C1 segment of cervical spinal cord (tissue), 14 donors: ENCODE measurements around the gene SOX4.

Source experiments
- DNase-seq, 14 donors: peaks; one replicate each; lab custom pipeline; 2025; lab: John Stamatoyannopoulos, UW

Gene SOX4

DNA sequence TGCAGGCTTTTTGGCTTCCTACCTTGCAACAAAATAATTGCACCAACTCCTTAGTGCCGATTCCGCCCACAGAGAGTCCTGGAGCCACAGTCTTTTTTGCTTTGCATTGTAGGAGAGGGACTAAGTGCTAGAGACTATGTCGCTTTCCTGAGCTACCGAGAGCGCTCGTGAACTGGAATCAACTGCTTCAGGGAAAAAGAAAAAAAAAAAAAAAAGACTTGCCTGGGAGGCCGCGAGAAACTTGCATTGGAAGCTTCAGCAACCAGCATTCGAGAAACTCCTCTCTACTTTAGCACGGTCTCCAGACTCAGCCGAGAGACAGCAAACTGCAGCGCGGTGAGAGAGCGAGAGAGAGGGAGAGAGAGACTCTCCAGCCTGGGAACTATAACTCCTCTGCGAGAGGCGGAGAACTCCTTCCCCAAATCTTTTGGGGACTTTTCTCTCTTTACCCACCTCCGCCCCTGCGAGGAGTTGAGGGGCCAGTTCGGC, 420 bp downstream of the SOX4 start:
- peak in 6 of 14 donors; percentile 36 to 66 (median 50) for DNase-seq

DNA sequence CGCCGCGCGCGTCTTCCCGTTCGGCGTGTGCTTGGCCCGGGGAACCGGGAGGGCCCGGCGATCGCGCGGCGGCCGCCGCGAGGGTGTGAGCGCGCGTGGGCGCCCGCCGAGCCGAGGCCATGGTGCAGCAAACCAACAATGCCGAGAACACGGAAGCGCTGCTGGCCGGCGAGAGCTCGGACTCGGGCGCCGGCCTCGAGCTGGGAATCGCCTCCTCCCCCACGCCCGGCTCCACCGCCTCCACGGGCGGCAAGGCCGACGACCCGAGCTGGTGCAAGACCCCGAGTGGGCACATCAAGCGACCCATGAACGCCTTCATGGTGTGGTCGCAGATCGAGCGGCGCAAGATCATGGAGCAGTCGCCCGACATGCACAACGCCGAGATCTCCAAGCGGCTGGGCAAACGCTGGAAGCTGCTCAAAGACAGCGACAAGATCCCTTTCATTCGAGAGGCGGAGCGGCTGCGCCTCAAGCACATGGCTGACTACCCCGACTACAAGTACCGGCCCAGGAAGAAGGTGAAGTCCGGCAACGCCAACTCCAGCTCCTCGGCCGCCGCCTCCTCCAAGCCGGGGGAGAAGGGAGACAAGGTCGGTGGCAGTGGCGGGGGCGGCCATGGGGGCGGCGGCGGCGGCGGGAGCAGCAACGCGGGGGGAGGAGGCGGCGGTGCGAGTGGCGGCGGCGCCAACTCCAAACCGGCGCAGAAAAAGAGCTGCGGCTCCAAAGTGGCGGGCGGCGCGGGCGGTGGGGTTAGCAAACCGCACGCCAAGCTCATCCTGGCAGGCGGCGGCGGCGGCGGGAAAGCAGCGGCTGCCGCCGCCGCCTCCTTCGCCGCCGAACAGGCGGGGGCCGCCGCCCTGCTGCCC, 1.1 kb downstream of the SOX4 start:
- DNase-seq = peak in 13 of 14 donors; percentile 31 to 83 (median 56)

DNA sequence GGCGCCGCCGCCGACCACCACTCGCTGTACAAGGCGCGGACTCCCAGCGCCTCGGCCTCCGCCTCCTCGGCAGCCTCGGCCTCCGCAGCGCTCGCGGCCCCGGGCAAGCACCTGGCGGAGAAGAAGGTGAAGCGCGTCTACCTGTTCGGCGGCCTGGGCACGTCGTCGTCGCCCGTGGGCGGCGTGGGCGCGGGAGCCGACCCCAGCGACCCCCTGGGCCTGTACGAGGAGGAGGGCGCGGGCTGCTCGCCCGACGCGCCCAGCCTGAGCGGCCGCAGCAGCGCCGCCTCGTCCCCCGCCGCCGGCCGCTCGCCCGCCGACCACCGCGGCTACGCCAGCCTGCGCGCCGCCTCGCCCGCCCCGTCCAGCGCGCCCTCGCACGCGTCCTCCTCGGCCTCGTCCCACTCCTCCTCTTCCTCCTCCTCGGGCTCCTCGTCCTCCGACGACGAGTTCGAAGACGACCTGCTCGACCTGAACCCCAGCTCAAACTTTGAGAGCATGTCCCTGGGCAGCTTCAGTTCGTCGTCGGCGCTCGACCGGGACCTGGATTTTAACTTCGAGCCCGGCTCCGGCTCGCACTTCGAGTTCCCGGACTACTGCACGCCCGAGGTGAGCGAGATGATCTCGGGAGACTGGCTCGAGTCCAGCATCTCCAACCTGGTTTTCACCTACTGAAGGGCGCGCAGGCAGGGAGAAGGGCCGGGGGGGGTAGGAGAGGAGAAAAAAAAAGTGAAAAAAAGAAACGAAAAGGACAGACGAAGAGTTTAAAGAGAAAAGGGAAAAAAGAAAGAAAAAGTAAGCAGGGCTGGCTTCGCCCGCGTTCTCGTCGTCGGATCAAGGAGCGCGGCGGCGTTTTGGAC, 2.0 kb downstream of the SOX4 start:
- DNase-seq = peak in 6 of 14 donors; percentile 9 to 36 (median 22)

DNA sequence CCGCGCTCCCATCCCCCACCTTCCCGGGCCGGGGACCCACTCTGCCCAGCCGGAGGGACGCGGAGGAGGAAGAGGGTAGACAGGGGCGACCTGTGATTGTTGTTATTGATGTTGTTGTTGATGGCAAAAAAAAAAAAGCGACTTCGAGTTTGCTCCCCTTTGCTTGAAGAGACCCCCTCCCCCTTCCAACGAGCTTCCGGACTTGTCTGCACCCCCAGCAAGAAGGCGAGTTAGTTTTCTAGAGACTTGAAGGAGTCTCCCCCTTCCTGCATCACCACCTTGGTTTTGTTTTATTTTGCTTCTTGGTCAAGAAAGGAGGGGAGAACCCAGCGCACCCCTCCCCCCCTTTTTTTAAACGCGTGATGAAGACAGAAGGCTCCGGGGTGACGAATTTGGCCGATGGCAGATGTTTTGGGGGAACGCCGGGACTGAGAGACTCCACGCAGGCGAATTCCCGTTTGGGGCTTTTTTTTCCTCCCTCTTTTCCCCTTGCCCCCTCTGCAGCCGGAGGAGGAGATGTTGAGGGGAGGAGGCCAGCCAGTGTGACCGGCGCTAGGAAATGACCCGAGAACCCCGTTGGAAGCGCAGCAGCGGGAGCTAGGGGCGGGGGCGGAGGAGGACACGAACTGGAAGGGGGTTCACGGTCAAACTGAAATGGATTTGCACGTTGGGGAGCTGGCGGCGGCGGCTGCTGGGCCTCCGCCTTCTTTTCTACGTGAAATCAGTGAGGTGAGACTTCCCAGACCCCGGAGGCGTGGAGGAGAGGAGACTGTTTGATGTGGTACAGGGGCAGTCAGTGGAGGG, 2.8 kb downstream of the SOX4 start:
- peak in 10 of 14 donors; percentile 9 to 57 (median 38) for DNase-seq

DNA sequence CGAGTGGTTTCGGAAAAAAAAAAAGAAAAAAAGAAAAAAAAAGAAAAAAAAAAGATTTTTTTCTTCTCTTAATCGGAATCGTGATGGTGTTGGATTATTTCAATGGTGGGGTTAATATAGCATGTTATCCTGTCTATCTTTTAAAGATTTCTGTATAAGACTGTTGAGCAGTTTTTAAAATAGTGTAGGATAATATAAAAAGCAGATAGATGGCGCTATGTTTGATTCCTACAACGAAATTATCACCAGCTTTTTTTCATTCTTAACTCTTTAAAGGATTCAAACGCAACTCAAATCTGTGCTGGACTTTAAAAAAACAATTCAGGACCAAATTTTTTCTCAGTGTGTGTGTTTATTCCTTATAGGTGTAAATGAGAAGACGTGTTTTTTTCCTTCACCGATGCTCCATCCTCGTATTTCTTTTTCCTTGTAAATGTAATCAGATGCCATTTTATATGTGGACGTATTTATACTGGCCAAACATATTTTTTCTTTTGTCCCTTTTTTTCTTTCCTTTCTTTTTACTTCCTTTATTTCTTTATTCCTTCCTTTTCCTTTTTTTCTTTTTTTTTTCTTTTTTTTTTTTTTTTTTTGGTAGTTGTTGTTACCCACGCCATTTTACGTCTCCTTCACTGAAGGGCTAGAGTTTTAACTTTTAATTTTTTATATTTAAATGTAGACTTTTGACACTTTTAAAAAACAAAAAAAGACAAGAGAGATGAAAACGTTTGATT, 3.6 kb downstream of the SOX4 start:
- peak in 1 of 14 donors; percentile 55 for DNase-seq

DNA sequence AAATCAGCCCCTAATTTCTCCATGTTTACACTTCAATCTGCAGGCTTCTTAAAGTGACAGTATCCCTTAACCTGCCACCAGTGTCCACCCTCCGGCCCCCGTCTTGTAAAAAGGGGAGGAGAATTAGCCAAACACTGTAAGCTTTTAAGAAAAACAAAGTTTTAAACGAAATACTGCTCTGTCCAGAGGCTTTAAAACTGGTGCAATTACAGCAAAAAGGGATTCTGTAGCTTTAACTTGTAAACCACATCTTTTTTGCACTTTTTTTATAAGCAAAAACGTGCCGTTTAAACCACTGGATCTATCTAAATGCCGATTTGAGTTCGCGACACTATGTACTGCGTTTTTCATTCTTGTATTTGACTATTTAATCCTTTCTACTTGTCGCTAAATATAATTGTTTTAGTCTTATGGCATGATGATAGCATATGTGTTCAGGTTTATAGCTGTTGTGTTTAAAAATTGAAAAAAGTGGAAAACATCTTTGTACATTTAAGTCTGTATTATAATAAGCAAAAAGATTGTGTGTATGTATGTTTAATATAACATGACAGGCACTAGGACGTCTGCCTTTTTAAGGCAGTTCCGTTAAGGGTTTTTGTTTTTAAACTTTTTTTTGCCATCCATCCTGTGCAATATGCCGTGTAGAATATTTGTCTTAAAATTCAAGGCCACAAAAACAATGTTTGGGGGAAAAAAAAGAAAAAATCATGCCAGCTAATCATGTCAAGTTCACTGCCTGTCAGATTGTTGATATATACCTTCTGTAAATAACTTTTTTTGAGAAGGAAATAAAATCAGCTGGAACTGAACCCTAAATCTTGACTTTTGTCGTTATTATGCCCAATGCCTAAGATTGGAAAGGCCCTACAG, 4.5 kb downstream of the SOX4 start:
- DNase-seq = peak in 1 of 14 donors; percentile 31

DNA sequence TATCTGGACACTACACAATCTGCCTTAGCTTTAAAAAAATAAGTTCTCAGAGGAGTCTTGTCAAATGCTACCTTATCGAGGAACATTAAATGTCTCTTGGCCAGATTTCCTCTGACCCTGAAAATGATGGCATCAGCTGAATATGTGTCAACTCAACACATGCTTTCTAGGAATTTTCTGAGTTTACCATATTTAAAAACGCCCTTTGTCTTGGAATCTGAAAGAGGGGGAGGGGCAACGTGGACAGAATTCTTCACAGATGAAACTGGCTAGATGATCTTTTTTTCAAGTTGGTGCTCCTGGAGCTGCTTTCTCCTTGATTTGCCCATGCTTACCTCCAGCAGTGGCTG, 5.1 kb downstream of the SOX4 start:
- peak in 1 of 14 donors; percentile 15 for DNase-seq

DNA sequence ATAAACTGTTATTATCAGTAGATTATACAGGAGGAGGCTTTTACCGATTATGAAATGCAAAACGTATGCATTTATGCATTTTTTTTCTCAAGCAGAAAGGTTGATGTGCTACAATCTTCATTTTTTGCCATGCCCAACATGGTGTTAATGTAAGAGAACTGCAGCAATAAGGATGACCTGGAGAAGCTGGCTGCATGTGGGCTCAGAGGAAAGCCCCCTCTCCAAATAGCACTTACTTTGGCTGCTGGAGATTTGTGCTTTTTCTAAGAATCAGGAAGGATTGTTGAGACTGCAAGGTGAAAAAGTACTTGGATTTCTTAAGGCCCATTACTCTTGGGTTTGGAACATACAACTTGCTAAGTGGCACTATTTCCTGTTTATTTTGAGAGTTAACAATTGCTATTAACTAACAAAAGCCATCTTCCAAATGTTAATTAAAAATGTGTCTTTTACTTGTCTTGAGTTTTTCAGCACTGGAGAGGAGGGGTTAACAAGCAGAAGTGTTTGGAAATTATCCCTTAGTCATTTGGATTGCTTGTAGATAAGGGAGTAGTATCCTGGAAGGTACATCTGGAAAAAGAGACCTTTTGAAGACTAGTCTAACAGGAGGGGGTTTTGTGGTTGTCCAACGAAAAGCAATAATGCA, 5.6 kb downstream of the SOX4 start:
- DNase-seq = no peak

DNA sequence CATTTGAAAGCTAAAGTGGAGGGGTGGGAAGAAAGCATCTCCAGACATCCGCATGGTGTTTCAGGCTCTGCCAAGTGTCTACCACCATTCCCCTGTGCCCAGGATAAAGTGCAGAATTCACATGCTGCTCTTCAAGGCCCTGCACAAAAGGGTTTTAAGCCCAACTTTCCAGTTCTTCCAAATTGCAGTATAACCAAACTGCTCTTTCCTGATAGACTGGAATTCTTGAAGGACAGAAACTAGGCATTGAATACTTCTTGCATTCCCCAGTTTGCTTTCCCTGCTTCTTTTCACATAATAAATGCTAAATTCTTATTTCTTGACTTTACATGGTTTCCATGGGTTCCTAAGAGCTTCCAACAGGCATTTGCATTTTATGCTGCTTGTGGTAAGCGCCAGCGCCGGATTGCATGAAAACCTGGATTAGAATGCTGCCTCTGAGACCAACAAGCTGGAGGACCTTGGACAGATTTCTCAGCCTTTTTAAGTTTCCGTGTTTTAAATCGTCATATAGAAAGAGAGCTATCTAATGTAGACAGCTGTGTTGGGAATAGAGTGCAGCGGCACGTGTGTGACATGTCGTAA, 7.9 kb downstream of the SOX4 start:
- DNase-seq = no peak

DNA sequence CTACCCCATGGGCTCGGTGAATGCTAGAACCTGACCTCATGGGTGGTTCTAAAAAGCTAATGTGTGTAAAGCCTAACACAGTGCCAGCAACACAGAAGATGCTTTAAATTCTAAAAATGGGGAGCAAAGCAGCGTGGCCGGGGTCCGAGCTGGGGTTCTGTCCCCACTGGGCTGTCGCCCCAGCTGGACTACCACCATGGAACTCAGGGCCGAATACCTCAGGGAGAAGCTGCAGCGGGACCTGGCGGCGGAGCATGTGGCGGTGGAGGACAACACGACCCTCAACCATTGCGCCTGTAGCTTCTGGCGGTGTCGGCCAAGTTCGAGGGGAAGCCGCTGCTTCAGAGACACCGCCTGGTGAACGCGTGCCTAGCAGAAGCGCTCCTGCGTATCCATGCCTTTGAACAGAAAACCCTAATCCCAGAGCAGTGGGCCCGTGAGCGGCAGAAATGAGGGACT, 8.4 kb downstream of the SOX4 start:
- DNase-seq = no peak

DNA sequence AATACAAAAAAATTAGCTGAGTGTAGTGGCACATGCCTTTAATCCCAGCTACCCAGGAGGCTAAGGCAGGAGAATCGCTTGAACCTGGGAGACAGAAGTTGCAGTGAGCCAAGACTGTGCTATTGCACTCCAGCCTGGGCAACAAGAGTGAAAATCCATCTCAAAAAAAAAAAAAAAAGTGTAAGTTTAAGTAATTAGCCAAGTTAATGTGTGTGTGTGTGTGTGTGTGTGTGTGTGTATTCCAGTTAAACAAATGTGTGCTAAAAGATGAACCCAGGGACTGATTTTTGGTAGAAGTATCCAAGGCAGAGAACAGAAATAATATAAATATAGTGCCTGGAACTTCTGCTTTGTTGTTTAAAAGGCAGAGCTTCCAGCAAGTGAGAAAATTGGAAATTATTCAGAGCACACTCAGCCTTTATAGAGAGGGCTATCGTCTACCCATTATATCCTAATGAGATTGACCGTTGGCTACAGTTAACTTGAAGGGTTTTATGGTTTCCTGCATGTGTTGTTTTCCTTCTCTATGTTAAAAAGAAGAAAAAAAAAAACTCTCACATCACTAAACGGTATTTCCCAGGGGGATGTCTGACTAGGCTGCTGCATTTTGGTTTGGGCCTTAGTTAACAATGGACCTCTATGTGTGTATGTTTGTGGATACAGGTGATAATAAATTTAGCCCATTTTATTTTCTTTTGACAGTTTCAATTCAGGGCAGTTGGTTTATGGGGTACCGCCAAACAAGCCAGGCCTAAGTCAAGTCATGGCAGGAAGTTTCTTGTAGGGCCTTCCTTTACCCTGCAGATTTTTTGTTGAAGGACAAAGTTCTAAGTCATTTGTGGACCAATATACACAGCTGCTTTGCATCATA, 9.8 kb downstream of the SOX4 start:
- no peak for DNase-seq

DNA sequence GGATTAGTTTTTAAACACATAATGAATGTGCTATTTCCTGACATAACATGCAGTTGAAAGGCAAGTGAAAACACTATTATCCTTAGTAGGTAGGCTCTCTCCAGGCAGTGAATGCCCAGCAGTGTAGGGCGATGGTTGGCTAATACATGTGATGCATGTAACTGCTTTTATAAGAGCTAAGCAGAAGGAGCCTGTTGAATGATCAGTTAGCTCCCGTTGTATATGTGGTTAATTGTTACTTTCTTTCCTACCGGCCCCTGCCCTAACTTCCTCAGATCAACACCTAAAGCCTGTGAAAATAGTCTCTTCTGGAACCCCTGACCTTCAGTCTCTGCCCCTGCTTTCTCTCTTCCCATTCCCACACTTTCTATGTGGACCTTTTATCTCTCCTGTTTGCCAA, 10.5 kb downstream of the SOX4 start:
- no peak for DNase-seq

DNA sequence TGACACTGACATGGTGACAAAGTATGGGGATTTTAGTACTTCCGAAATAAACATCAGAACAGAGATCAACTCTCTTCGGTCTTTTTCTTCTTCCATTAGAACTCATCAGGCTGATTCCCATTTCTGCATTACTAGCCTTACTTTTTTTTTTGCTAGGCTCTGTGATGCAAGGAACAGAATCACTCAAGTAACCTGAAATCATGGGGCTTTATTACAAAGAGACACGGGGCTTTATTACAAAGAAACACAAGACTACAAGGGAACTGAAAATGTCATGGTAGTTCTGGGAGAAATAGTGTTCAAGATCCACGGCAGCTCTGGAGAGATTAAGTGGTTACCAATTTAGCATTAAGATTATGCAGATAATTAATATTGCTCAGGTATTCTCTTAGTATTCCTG, 11.6 kb downstream of the SOX4 start:
- no peak for DNase-seq

DNA sequence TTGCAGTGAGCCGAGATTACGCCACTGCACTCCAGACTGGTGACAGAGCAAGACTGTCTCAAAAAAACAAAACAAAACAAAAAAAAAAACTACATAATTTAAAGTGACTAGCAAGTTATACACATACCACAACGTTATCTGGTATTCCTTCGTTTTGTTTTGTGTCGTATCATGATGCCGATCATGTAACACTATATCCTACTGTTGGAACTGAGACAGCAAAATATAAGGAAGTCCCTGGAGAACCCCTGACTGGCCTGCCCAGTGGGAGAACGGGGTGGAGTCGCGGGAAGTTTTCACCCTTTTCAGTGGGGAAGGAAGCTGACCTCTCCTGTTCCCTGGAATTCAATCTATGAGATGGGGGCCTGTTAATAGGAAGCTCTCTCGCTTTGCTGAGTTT, 15.1 kb downstream of the SOX4 start:
- no peak for DNase-seq

DNA sequence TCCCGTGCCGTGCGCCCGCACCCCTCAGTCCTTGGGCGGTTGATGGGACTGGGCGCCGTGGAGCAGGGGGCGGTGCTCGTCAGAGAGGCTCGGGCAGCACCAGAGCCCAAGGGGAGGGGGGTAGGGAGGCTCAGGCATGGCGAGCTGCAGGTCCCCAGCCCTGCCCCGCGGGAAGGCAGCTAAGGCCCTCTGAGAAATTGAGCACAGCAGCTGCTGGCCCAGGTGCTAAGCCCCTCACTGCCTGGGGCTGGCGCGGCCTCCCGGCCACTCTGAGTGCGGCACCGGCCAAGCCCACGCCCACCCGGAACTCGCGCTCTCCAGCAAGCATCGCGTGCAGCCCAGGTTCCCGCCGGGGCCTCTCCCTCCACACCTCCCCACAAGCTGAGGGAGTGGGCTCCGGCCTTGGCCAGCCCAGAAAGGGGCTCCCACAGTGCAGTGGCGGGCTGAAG, 16.4 kb downstream of the SOX4 start:
- DNase-seq = no peak

DNA sequence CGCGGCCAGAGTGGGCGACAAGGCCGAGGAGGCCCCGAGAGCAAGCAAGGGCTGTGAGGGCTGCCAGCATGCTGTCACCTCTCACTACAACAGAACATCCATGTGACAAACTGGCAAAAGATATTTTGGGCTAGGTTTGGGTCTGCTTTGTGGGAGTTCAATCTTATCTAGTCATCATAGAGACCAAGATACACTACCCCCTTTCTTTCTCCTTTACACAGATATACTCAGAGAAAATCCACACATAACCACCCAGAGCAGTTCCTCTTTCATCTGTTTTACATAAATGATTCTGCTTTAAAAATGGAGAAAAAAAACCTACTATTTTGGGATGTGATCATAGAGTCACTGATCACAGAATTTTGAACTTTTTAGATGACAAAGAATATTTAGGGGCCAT, 16.8 kb downstream of the SOX4 start:
- DNase-seq = no peak

DNA sequence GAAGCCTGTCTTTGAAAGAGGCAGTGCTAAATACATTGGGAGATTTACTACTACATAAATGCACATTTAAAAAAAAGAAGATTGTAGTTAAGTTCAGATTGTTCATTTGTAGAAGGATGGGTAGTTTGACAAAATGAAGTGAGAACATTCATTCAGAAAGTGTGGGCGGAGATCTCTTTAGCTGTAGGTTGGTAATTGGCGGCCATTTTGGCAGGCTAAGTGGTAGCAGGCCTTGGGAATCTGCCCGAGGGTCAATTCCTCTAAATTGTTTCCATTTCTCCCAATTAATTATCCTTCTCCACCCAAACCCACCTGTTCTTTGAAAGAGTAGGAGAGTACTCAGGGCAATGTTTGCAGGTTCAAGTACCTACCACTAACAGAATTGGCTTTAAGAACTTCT, 17.9 kb downstream of the SOX4 start:
- no peak for DNase-seq
